ENCODE measurements around the gene RAB3GAP2. TPM values are rescaled to one million over a fixed set of nuclear protein-coding genes. Genes with fewer than 3 reads are reported as not detected.

Gene RAB3GAP2
- total RNA-seq, 1 donor from 2014 or later: 26.1 TPM

DNA sequence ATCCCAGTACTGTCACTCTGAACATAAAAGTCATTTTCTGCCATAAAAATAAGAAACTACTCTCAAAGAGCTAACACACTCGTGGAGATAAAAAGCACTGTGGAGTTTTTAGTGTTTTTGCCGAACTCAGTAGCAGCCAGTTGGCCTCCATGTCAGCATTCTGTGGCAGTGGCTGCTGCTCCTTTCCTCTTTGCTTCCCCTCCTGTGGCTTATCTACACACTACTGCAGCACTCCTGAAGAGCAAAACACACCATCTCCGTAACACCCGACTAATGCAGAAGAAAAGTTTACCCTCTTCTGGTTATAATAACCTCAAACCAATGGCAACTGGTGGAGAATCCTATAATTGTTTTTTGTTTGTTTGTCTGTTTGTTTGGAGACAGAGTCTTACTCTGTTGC is 44.9 kb downstream of the RAB3GAP2 start:
- no peak overlapping the region for H3K4me3 ChIP-seq (ENCODE audit: low read depth, low read length)
- TF ChIP-seq, protein P1, sequence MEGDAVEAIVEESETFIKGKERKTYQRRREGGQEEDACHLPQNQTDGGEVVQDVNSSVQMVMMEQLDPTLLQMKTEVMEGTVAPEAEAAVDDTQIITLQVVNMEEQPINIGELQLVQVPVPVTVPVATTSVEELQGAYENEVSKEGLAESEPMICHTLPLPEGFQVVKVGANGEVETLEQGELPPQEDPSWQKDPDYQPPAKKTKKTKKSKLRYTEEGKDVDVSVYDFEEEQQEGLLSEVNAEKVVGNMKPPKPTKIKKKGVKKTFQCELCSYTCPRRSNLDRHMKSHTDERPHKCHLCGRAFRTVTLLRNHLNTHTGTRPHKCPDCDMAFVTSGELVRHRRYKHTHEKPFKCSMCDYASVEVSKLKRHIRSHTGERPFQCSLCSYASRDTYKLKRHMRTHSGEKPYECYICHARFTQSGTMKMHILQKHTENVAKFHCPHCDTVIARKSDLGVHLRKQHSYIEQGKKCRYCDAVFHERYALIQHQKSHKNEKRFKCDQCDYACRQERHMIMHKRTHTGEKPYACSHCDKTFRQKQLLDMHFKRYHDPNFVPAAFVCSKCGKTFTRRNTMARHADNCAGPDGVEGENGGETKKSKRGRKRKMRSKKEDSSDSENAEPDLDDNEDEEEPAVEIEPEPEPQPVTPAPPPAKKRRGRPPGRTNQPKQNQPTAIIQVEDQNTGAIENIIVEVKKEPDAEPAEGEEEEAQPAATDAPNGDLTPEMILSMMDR (IDR thresholded peaks at IDR 0.05; ENCODE audit: insufficient read depth, low read length, severe bottlenecking): no peak
- H3K27me3 ChIP-seq (ENCODE audit: control insufficient read depth, insufficient read depth, low read length): no peaks in the 10 kb centered on the region
- no peak for DNase-seq (ENCODE audit: low read depth)
- no peak for FAIRE-seq
- no peaks in the 10 kb centered on the region for H3K36me3 ChIP-seq (ENCODE audit: control insufficient read depth, insufficient read depth, low read length)

DNA sequence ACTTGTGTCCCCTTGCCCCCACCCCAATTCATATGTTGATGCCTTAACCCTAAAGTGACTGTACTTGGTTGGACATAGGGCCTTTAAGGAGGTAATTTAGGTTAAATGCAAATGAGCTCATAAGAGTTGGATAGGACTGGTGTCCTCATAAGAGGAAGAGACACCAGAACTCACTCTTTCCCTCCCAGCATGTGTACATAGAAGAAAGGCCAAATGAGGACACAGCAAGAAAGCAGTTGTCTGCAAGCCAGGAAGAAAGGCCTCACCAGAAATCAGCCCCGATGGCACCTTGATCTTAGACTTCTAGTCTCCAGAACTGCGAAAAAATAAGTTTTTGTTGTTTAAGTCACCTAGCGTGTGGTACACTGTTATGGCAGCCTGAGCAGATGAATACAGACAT is 45.5 kb downstream of the RAB3GAP2 start:
- FAIRE-seq (no peak), DNase-seq (ENCODE audit: low read depth) (no peak)
- Histone ChIP-seq H3K36me3 (ENCODE audit: control insufficient read depth, insufficient read depth, low read length) (no peaks in the 10 kb centered on the region), H3K4me3 (ENCODE audit: low read depth, low read length) (no peak overlapping the region), H3K27me3 (ENCODE audit: control insufficient read depth, insufficient read depth, low read length) (no peaks in the 10 kb centered on the region)
- TF ChIP-seq, protein P1 (IDR thresholded peaks at IDR 0.05; ENCODE audit: insufficient read depth, low read length, severe bottlenecking): no peak

DNA sequence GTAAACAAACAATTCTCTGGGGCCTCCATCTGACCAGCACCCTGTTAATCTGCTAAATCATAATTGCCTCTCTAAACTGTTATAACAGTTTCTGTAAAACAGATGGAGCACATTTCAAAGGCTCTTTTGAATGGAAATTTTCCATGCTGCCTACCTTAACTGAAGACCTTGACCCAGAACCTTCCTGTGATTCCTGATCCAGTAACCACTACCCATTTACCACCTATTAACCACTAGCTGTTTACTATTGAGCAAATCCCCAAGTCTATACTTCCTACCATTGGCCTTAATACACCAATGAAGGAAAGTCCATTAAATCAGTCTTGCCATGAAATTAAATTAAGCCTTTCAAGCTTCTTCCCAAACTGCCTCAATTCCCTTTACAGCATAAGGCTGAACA is 46.3 kb downstream of the RAB3GAP2 start:
- no peak for FAIRE-seq
- DNase-seq (ENCODE audit: low read depth): no peak
- Histone ChIP-seq H3K27me3 (ENCODE audit: control insufficient read depth, insufficient read depth, low read length) (no peaks in the 10 kb centered on the region), H3K4me3 (ENCODE audit: low read depth, low read length) (no peak overlapping the region), H3K36me3 (ENCODE audit: control insufficient read depth, insufficient read depth, low read length) (no peaks in the 10 kb centered on the region)
- TF ChIP-seq, protein P1 (IDR thresholded peaks at IDR 0.05; ENCODE audit: insufficient read depth, low read length, severe bottlenecking): no peak

DNA sequence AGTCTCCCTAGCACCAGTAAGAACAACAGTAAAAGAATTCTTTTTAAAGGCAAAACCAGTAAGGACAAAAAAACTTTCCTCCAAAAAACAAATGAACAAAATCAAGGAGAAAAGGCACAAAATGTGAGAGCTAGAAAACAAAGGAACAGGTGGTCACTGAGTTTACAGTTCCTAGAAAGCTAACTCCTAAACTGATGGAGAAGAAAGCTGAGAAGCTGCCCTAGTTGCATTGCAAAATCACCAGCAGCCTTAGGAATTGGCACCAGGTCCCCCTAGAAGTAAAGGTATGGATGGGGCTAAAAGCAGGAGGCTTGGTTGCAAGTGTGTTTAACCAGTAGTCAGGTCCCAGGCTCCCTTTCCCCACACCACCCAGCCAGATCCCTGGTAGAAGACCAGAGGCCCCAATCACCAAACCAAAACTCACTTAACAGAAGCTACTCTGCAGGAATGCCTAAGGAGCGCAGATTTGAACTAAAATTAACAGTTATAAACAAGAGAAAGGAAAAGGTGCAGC is 47.6 kb downstream of the RAB3GAP2 start:
- Histone ChIP-seq H3K4me3 (ENCODE audit: low read depth, low read length) (no peak overlapping the region), H3K27me3 (ENCODE audit: control insufficient read depth, insufficient read depth, low read length) (no peaks in the 10 kb centered on the region), H3K36me3 (ENCODE audit: control insufficient read depth, insufficient read depth, low read length) (no peaks in the 10 kb centered on the region)
- DNase-seq (ENCODE audit: low read depth) (no peak), FAIRE-seq (no peak)
- TF ChIP-seq, protein P1 (IDR thresholded peaks at IDR 0.05; ENCODE audit: insufficient read depth, low read length, severe bottlenecking): no peak

DNA sequence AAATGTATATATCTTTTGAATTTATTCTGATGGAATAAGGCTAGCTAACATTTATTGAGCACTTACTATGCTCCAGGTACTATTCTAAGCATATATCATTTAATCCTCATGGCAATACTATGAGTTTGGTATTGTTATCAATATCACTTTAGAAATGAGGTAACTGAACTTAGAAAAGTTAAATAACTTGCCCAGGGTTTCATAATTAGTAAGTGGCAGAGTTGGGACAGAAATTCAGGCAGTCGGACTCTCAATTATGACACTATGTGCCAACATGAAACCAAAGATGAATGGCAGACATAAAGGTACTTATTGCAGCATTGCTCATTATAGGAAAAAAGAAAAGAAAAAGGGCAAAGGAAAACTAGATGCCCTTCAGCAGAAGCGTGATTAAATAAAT is 48.2 kb downstream of the RAB3GAP2 start:
- FAIRE-seq (no peak), DNase-seq (ENCODE audit: low read depth) (no peak)
- Histone ChIP-seq H3K4me3 (ENCODE audit: low read depth, low read length) (no peak overlapping the region), H3K36me3 (ENCODE audit: control insufficient read depth, insufficient read depth, low read length) (no peaks in the 10 kb centered on the region), H3K27me3 (ENCODE audit: control insufficient read depth, insufficient read depth, low read length) (no peaks in the 10 kb centered on the region)
- TF ChIP-seq, protein P1 (IDR thresholded peaks at IDR 0.05; ENCODE audit: insufficient read depth, low read length, severe bottlenecking): no peak

DNA sequence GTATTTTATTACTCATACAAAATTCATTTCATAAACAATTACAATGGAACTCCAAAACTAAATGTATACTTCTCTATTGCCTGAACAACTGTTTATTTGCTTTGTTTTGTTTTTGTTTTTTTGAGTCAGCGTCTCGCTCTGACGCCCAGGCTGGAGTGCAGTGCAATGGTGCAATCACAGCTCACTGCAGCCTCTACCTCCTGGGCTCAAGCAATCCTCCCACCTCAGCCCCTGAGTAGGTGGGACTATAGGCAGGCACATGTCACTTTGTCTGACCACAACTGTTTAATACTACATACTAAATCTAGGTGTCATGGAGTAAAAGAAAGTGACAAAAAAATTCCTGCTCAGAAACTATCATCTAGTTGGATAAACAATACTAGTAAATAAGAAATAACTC is 49.3 kb downstream of the RAB3GAP2 start:
- Histone ChIP-seq H3K4me3 (ENCODE audit: low read depth, low read length) (no peak overlapping the region), H3K36me3 (ENCODE audit: control insufficient read depth, insufficient read depth, low read length) (no peaks in the 10 kb centered on the region), H3K27me3 (ENCODE audit: control insufficient read depth, insufficient read depth, low read length) (no peaks in the 10 kb centered on the region)
- FAIRE-seq (no peak), DNase-seq (ENCODE audit: low read depth) (no peak)
- TF ChIP-seq, protein P1 (IDR thresholded peaks at IDR 0.05; ENCODE audit: insufficient read depth, low read length, severe bottlenecking): no peak
